Hematopoietic multipotent progenitor cell (in vitro differentiated cells): Measurements from ENCODE around the gene NFIB. TPM values are rescaled to one million over a fixed set of nuclear protein-coding genes. Genes with fewer than 3 reads are reported as not detected.

ENCODE experiments used
- DNase-seq, 3 donors: peaks; one replicate each; pipeline ENCODE4 v3.0.0-alpha.2; 2011 to 2015; ENCODE audit warnings: low read depth in 2 of 3, low spot score in 2 of 3
- total RNA-seq: library from RNA; depleted of rRNA; stranded (reverse); fragments of >200 nt; gene quantifications from one replicate; pipeline ENCODE4 v1.2.3, GENCODE V29; 2012

Gene NFIB
- total RNA-seq, result 1.1 TPM

DNA sequence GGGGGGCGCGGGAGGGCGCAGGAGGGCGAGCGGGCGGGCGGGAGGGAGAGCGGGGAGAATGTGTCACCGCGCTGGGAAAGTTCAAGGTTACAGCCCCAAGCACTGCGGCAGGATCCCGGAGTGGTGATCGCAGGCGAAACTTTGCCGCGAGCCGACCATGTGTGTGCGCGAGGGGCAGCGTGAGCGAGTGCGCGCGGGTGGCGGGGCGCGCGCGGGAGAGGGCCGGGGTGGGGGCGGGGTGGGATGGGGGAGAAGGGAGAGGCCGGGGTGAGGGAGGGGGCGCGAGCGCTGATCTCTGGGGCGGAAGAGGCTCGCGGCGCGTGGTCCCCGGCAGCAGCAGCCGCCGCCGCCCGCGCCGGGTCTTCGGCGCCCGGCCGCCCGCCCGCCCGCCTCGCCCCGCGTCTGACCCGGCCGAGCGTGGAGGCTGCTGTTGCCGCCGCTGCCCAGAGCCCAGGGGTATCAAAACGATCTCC, at the start of gene NFIB:
Gene NFIB, minus strand, starts transcription at position 191 of the 473 bp plus-strand sequence. CDS start 630 bp downstream, outside the sequence.
- no peak for DNase-seq

DNA sequence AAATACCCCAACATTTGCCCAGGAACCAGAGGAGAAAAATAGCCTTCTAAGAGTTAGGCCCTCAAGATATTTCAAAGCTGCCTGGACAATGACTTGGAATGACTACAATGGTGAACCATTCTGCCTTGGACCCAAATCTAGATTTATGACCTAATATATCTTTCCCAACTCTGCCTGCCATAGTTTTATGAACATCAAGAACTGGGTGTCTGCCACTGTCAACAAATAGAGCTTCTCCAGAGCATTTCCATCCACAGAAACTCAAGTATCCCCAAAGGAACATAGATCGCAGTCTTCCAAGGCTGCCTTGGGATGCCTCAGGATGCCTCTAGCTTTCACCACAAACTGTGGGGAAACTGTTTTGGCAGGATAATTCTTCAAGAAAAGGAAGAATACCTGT, 48.2 kb upstream of the NFIB start:
- no peak for DNase-seq

DNA sequence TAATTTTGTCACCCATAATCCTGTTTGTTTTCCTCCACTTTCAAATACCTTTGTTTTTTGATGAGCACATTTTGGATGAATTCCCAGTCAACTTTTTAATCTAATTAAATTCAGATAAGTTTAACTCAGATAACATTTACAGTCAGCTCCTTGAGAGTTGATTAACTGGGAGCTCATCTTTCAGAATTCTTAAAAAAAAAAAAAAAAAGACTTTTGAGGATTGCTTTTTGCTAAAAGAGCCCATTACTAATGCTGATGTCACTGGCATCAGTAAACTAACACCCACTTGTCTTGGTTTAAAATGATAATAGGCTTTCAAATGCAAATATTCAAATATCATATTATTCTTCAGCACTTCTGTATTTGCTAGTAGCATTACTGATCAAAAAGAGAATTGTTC, 47.1 kb upstream of the NFIB start:
- DNase-seq, result no peak

DNA sequence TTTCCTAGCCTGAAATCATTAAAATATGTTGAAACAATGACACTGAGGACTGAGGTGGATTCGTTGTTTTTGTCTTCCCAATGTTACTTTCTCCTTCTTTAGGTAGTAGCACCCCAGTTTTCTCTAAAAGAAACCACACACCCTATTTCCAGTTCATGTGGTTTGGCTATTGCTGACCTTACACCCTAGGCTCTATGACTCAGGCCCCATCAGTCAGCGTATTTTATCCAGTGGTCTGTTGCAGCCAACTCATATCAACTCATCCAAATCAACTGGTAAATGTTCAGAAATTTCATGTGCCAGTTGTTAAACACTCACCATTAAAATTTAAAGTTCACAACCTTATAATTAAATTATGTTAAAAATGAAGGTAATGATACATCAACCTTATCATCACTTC, 44.6 kb upstream of the NFIB start:
- DNase-seq, result no peak

DNA sequence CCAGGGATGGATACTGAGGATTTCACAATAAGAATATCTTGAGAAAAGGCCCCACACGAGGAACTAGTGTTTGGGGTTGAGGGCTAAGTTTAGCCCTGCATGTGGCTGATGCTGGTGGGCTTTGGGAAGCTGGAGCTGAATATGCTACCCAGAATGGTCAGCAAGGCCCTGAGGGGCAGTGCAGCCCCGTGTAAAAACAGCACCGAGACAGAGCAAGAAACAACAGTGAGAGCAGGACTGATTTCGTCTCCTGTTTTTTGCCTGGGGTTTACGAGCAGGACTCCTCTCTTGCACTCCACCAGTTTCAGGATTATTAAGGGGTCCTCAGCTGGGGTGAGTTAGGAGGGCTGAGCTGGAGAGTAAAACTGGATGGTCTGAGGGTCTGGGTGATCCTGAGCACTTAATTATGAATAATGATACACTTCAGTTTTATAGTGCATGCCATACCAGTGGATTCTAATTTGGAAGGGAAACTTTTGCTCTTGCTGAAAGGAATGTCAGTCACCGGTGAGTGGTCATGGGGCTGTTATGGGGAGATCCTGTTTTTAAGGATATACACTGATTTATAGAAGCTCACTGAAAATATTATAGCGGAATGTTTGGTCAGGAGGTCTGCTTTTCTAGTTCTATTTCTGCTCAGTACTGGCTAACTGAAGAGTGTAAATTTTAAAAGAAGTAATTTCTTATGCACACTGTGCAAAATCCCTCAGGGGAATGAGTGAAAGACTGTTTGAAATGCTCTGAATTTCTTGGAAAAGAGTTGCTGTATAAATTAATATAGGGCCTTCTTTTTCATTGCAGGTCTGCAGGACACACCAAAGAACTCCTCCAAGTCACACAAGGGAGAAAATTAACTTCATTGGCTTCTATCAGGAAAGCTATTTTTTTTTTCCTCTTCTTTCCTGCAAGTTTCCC, 42.7 kb upstream of the NFIB start:
- DNase-seq, result no peak

DNA sequence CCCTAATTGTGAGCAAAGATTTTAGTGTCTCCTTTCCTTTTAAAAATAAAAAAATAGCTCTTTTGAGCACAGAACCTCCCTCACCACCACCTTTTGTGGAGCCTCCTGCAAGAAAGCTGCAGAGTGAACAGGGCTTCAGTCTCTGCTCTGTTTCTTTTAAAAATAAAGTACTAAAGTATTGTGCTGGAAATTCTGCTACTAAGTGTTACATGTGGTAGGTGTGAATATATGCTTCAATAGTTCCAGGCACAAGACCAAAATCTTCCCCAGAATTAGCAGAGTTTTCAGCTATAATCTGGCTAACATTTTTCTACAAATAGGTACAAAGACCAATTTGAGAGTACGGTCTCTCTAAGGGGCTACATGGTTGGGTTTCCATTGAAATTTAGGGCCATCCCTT, 40.3 kb upstream of the NFIB start:
- no peak for DNase-seq

DNA sequence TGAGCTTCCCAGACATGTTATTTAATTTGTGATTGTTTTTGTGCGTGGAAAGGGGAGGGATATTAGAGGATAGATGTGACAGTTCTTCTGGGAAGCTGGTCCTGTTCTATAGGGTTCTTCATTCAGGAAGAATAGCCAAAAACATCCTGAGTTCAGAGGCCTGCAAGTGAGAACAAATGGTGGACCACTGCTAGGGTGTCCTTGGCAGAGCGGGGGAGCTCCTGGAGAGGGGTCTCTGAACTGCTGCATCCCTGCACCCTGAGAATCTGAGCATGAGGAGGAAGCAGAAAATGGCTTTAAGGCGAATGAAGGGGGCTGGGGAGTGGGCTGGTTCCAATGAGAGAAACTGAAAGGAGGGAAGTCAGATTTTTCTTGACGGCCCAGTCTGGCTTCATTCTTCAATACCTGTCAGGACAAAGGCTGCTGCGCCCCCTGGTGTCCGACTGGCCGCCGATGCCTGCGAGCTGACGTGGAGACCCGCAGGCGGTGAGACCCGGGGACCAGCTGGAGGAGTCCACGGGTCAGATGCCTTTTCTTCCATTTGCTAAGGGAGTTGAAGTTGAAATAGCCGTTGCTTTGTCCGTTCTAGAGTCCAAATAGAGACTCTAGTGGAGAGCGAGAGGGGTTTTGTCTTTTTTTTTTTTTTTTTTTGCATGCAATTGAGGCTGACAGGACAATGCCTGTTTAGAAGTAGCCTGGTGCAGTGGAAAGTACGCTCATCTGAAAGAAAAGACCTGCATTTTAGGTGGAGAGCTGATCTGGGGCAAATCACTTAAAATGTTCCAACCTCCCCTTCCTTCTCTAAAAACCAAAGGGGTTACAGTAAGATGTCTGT, 39.5 kb upstream of the NFIB start:
- peak; percentile 14 to 86 (median 73) for DNase-seq

DNA sequence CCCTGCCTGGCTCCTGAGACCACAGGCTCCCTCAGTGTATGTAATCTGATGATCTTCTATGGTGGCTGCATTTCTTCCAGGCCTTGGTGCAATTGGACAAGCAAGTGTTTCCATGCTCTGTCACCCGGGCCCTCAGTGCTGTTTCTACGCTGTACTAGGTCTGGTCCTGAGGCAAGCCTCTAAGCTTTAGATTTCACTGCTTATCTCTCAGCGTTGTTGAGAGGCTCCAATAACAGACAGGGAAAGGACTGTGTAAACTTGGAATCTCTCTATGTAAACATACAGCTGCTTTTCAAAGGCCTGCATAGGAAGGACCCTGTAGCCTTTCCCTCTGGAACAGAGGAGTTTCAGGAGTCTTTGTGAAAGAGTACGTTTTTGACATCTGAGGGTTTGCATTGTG, 38.6 kb upstream of the NFIB start:
- no peak for DNase-seq

DNA sequence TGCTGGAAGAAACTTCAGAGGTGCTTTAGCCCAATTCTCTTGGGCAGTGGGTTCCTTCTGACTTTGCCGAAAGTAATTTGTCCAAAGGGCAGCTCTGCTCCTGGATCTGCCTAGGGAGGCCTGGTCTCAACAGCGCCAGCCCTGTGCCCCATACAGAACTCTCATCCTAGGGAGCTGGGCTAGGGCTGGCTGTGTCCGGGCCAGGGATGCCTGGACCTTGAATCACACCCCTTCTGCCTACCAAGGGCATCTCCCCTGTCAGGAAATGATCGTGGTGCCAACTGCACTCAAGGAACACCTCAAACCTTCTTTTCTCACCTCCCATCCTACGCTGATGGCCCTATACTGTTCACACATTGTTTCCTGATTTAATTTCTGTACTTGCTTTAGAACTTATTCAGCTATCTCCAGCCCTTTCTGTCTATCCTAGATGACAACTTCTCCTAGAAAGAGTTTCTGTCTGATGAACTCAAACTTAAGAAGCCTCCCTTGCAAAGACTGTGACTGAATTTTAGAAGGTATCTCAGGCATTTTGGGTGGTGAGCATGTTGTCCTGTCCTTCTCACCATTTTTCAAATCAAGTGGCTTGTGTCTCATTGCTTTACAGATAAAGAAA, 37.4 kb upstream of the NFIB start:
- no peak for DNase-seq

DNA sequence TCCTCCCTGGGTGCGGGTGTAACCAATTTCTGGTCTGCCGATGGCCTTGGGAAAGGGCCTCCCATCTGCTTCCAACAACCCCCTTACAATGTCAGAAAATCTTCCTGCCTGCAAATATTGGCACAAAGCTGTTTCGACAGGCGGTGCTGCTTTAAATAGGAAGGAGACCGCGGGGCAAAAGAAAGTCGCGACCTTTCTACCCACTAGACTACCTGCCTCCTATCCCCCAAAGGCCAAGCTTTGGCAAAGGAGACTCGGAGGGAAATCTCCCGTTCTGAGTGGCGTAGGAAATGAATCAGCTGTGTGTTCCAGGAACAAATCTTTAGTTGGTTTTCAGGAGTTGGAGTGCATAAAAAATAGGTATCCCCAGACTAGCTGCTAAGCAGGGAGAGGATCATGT, 36.8 kb upstream of the NFIB start:
- DNase-seq, result no peak

DNA sequence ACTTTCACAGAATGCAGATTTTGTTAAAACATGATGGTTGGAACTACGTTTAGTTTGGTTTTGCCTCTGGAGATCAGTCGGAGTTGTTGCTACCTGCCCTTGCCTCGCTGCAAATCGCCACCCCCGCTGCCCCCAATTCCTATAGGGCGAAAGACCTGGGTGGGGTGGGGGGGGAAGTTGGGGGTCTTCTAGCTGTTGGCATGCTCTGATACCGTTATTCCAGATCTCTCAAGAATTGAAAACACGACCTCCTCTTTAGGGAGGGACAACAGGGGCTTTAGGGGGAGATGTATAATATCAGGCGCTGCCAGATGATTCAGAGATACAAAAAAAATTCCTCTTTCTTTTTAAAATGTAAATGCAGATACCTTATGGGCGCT, 36.4 kb upstream of the NFIB start:
- DNase-seq, result no peak

DNA sequence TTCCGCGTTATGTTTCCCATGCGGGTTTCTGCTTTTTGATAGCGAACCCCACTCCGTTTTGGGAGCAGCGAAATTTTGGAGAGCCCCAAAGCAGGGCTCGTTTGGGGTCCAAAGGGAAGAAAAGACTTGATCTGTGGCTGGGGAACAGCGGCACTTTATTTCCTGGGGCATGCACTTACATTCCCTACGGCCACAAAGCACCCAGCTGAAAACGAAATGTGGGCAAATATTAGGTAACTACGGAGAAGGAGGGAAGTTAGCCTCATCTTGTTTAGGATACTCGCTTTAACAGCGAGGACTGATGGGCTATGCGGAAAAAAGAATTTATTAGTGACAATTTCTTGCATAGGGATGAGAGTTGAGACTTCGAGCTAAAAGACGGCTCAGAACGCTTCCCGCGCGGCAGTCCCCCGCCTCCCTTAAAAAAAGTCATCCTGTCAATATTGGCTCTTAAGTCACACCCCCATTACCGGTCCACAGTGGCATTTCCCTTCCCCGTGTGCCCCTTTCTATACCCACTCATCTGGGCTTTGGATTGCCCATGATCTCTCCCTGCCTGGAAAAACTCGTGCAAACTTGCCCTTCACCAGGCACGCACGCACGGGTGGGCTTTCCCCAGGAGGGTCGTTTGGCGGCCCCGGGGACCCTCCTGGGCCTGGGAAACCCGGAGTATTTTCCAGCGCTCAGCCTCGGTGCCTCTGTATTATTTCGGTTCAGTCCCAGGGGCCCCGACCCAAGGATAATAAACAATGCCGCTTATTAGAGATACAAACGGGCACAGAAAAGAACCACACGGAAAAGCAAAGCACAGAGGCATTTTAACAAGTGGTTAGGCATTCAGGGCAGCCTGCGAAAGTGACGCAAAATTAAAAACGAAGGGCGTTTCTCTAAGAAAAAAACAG, 35.8 kb upstream of the NFIB start:
- peak in 1 of 3 donors; percentile 26 for DNase-seq

DNA sequence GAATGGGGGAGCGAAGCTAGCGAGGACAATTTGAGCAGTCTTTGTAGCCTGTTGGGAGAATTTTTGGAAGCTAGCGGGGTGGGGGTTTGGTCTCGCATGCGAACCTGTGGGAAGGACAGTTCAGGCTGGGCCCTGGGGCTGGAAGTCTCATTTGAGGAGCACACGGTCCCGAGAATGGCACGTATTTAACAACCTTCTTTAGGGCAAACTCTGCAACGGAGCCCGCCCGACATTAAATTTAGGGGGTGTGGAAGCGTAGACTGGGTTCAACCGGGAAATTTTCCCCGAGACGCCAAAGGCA, 35.2 kb upstream of the NFIB start:
- no peak for DNase-seq

DNA sequence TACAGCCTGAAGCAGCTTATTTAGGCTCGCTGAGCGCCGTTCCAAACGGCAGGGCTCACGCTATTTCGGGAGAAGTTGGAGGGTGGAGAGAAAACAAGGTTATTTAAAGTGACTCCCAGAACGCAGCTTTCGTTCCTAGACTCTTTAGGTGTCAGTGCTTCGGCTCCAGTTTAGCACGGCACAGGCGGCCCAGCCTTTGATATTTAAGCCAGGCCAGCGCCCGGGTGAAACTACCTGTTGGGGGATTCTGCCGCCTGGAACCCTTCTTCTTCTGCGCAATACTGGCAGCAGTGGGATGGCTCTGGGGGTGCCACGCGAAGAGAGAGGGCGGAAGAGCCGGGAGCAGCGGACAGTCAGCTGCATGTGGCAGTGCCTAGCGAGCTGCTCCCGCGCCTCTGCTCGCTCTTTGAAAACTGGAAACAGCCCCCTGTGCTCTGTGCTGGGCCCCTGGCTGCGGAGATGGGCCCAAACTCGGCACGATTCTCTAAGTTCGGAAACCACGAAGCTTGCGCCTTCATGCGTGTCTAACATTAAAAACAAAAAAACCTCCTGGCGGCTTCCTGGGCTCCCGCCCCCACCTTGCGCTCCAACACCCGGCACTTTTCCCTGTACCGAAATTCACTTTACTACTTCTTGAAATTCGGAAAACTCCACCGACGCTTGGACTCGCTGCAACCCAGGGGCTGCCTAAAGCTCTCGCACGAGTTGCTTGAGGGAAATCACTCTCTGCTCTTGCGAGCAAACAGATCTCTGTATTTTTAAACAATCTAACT, 34.6 kb upstream of the NFIB start:
- peak in 1 of 3 donors; percentile 40 for DNase-seq

DNA sequence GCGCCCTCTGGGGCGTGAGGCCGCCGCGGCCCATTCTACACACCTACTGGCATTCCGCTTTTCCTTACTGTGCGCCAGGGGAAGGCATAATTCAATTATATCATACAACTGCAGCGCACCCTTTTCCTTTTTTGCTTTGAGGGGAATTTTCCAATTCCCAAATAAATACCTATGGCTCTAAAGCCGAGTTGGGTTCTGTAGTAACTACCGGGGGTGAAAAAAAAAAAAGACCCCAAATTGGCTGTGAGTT, 34.1 kb upstream of the NFIB start:
- DNase-seq, result no peak

DNA sequence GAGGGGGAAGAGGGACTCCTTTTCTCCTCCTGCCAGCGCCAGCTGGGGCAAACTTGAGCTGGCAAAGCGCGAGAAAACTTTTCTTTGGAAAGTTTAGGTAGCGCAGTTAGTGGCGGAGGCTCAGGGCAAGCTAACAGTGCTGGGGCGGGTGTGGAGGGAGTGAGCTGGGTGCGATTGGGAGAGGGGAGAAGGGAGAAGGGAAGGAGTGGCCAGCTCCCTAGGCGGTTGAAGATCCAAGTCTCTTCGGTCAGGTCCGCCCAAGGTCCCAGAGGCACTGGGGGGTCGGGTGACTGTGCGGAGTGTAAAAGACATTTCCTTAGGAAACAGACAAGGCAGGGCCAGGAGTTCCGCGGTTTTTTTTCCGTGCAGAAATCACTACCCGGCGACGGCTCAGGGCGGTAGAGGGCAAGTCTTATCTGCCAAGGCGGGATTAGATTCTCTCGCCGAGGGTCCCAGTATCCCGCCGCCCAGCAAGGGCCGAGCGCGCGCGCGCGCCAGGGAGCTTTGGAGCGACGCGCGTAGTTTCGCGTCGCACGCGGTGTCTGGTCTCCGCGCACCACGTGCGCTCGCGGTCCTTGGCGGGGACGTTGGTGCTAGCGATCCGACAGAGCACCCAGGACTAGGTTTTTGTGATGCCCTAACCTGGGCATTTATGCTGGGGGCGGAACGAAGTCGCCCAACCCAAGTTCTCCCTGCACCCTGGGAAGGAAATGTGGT, 33.6 kb upstream of the NFIB start:
- DNase-seq, result no peak

DNA sequence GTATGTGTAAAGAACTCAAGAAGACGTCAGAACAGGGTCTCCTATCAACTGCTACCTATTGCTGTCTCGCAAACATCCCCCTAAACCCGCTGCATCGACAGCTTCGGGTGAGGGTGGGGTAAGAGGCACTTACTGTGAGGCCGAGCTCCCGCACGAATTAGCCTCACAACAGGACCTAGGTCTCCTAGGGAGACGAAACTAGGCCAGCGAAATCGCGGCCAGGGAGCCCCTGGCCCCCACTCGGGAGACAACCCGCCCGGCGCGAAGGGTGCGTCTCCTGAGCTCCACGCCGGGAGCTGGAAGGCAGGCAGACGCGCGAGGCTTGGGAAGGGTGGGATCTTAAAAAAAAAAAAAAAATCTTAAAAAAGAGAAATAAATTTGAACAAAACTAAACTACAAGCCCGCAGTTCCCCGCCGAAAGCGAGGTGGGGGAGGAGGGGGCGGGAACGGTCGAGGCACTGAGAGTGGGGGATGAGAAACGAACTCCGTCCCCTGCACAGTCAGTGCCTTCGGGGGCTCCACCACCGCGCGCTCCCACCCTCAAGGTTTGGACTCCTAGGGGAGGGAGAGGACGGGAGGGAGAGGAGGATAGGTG, 33.0 kb upstream of the NFIB start:
- no peak for DNase-seq

DNA sequence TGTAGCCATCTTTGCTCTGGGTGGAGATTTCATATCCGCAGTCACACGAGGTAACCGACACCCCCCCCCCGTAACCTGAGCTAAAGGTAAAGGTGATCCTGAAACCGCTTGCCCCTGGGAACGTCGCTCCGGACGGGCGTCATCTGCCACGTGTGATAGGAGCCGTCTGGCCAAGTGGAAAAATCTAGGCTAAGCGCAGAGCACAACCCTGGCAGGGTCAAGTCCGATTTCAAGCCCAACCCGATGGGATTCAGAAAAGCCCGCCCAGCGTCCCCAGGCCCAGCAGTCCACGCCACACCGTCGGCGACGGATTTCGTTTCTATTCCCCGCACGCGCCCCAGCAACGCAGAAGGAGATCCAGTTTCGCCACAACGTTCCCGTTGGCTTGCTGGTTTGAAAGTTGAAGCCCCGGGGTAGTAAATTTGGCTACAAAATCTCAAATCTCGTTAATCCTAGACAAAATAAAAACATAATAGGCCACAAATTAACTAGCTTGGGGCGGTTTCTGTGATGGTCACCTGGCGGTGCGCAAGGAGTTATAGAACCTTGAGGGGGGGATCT, 32.4 kb upstream of the NFIB start:
- no peak for DNase-seq
